ENCODE results near the gene MYOM3. TPM values are rescaled to one million over a fixed set of nuclear protein-coding genes. Genes with fewer than 3 reads are reported as not detected.

The MYOM3 gene
- total RNA-seq, 1 donor from 2014 or later = not detected

DNA sequence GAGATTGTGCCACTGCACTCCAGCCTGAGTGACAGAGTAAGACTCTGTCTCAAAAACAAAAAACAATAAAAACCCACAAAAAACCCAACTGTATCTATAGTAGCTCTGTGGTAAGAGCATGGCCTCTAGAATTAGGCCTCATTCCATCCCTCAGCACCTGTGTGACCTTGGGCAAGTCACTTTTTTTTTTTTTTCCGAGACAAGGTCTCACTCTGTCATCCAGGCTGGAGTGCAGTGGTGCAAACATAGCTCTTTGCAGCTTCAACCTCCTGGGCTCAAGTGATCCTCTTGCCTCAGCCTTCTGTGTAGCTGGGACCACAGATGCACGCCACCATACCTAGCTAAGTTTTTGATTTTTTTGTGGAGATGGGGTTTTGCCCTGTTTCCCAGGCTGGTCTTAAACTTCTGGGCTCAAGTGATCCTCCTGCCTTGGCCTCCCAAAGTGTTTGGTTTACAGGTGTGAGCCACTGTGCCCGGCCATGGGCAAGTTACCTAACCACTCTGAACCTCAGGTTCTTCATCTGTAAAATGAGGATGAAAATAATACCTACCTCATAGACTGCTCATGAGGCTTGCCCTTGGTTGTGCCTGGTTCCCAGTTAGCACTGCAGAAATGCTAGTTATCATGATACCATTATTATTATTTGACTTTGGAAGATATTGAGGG lies 15.3 kb upstream of the MYOM3 start:
- no peak overlapping the region for H3K4me3 Mint-ChIP-seq
- H3K36me3 Mint-ChIP-seq (ENCODE audit: low read depth) = no peaks in the 10 kb centered on the region
- no peak for DNase-seq (ENCODE audit: low read depth, low spot score)
- H3K27me3 Mint-ChIP-seq (ENCODE audit: low read depth) = no peaks in the 10 kb centered on the region
- TF ChIP-seq, protein P1, sequence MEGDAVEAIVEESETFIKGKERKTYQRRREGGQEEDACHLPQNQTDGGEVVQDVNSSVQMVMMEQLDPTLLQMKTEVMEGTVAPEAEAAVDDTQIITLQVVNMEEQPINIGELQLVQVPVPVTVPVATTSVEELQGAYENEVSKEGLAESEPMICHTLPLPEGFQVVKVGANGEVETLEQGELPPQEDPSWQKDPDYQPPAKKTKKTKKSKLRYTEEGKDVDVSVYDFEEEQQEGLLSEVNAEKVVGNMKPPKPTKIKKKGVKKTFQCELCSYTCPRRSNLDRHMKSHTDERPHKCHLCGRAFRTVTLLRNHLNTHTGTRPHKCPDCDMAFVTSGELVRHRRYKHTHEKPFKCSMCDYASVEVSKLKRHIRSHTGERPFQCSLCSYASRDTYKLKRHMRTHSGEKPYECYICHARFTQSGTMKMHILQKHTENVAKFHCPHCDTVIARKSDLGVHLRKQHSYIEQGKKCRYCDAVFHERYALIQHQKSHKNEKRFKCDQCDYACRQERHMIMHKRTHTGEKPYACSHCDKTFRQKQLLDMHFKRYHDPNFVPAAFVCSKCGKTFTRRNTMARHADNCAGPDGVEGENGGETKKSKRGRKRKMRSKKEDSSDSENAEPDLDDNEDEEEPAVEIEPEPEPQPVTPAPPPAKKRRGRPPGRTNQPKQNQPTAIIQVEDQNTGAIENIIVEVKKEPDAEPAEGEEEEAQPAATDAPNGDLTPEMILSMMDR (conservative IDR thresholded peaks at IDR 0.05) = no peak
- H3K27ac Mint-ChIP-seq (ENCODE audit: unreplicated experiment) = no peak overlapping the region
- no peaks in the 10 kb centered on the region for H3K9me3 Mint-ChIP-seq
- H3K4me1 Mint-ChIP-seq = no peaks in the 10 kb centered on the region

DNA sequence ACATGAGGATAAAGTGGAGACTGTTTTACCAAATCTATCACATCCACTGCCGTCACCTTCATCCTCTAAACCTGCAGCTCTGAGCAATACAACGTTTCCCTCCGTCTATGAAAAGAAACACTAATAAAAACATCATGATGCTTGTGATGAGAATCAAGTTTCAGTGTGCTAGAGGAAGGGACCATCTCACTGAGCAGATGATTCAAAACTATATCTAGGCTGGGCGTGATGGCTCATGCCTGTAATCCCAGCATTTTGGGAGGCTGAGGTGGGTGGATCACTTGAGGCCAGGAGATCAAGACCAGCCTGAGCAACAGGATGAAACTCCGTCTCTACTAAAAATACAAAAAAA lies 14.7 kb upstream of the MYOM3 start:
- H3K4me1 Mint-ChIP-seq = no peaks in the 10 kb centered on the region
- no peaks in the 10 kb centered on the region for H3K9me3 Mint-ChIP-seq
- no peaks in the 10 kb centered on the region for H3K36me3 Mint-ChIP-seq (ENCODE audit: low read depth)
- TF ChIP-seq, protein P1 (conservative IDR thresholded peaks at IDR 0.05) = no peak
- no peaks in the 10 kb centered on the region for H3K27me3 Mint-ChIP-seq (ENCODE audit: low read depth)
- H3K27ac Mint-ChIP-seq (ENCODE audit: unreplicated experiment) = no peak overlapping the region
- no peak overlapping the region for H3K4me3 Mint-ChIP-seq
- no peak for DNase-seq (ENCODE audit: low read depth, low spot score)

DNA sequence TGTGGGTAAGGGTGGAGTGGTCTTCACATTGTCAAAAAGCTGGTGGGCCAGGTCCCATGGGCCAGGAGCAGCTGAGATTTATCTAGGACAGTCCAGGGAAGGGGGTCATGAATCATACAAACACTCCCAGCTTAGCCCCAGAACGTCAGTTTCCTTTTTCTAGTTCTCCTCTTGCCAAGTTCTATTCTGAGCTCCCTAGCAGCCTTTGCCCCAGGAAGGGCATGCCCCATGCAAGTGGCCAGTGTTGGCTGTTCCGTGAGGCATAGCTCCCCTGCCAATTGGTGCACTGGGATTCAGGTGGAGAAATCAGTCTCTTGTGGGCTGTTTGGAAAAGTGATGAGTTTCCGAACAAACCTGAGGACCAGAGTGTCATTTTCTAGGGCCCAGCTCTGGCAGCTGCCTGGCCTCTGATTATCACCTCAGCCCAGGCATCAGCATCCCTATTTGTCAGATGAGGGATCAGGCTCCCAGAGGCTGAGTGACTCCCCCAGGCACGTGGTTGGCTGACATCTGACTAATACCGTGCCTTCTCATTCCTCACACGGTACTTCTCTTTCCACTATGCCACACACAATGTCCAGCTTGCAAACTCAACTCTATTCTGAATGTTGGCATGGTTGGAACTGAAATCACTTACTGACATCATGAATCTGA lies 14.2 kb upstream of the MYOM3 start:
- no peak overlapping the region for H3K4me3 Mint-ChIP-seq
- DNase-seq (ENCODE audit: low read depth, low spot score) = no peak
- TF ChIP-seq, protein P1 (conservative IDR thresholded peaks at IDR 0.05) = no peak
- H3K36me3 Mint-ChIP-seq (ENCODE audit: low read depth) = no peaks in the 10 kb centered on the region
- no peaks in the 10 kb centered on the region for H3K9me3 Mint-ChIP-seq
- H3K4me1 Mint-ChIP-seq = no peaks in the 10 kb centered on the region
- H3K27me3 Mint-ChIP-seq (ENCODE audit: low read depth) = no peaks in the 10 kb centered on the region
- no peak overlapping the region for H3K27ac Mint-ChIP-seq (ENCODE audit: unreplicated experiment)

DNA sequence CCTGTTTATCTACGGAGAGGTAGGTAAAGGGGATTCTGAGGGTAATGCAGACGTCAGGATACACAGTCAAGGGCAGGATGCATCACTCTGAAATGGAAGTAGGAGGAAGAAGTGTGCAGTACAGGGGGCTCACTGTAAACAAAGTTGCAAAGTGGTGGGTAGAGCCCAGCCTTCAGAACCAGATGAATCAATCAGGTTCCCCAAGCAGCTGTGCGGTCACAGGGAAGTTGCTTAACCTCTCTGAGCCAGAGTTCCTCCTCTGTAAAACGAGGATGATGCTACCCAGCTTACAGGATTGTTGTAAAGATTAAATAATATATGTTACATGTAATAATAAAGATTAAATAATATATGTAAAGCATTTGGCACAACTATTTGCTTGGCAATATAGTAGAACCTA lies 13.5 kb upstream of the MYOM3 start:
- H3K27ac Mint-ChIP-seq (ENCODE audit: unreplicated experiment) = no peak overlapping the region
- no peaks in the 10 kb centered on the region for H3K27me3 Mint-ChIP-seq (ENCODE audit: low read depth)
- TF ChIP-seq, protein P1 (conservative IDR thresholded peaks at IDR 0.05) = no peak
- H3K4me1 Mint-ChIP-seq = no peaks in the 10 kb centered on the region
- DNase-seq (ENCODE audit: low read depth, low spot score) = no peak
- no peaks in the 10 kb centered on the region for H3K36me3 Mint-ChIP-seq (ENCODE audit: low read depth)
- H3K9me3 Mint-ChIP-seq = no peaks in the 10 kb centered on the region
- no peak overlapping the region for H3K4me3 Mint-ChIP-seq

DNA sequence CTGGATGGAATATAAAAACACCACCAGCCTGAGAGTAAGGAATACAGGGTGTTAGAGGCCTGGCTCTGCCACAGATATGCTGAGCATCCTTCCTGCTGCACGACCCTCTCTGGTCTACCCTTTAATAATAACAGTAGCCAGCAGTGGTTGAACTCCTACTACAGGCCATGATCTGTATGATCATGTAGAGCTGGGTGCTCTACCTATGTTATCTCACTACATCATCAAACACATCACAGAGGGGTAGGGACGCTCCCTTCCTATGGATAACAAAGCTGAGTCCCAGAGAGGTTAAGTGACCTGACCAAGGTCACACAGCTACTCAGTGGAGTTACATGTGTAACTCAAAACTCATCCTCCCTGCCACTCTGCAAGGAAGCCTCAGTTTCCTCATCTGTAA lies 13.0 kb upstream of the MYOM3 start:
- H3K36me3 Mint-ChIP-seq (ENCODE audit: low read depth) = no peaks in the 10 kb centered on the region
- no peaks in the 10 kb centered on the region for H3K27me3 Mint-ChIP-seq (ENCODE audit: low read depth)
- H3K4me3 Mint-ChIP-seq = no peak overlapping the region
- no peaks in the 10 kb centered on the region for H3K9me3 Mint-ChIP-seq
- no peak overlapping the region for H3K27ac Mint-ChIP-seq (ENCODE audit: unreplicated experiment)
- no peak for DNase-seq (ENCODE audit: low read depth, low spot score)
- no peaks in the 10 kb centered on the region for H3K4me1 Mint-ChIP-seq
- TF ChIP-seq, protein P1 (conservative IDR thresholded peaks at IDR 0.05) = no peak

Measured in neural crest cell (in vitro differentiated cells).